ENCODE results near the gene THSD4. TPM values are rescaled to one million over a fixed set of nuclear protein-coding genes. Genes with fewer than 3 reads are reported as not detected.
"Not testable (repeated sequence)": the region's sequence is repeated elsewhere in the genome, so short reads cannot be mapped to it uniquely, and the experiment has no call there.

Gene THSD4
- total RNA-seq, 2 donors from 2014 or later: 71.2 to 150 TPM

DNA sequence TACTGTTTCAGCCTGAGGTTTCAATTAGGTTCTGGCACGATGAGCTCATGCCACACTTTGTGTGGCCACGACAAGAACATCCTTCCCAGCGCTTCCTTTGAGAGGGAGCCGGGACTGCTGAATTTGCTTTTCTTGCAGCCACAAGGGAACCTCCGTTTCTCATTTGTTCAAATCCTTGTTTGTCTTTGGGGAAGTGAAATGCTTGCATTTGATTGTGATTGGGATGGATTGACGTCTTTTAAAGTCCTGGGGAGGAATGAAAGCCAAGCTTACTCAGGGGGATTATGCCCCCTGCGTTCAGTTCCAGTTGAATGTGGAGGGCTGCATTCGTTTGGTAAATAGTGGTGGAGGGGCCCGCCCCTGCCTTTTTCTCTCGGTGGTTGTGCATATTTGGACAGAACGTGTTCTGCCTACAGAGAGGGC, 277.6 kb downstream of the THSD4 start:
- Histone ChIP-seq H3K4me1 (ENCODE audit: control insufficient read depth in 1 of 2, low read depth in 2 of 2) (peaks cover 11 to 38% of the 10 kb centered on the region in 2 donors), H3K36me3 (no peaks in the 10 kb centered on the region), H3K4me3 (no peak overlapping the region), H3K27me3 (replicated peaks; ENCODE audit: insufficient read depth) (no peaks in the 10 kb centered on the region), H3K27ac (peak overlapping the region; percentile 4 to 6), H3K9me3 (no peaks in the 10 kb centered on the region)
- ATAC-seq (ENCODE audit: insufficient number of reproducible peaks, low FRiP score, low read depth) (no peak), DNase-seq (ENCODE audit: low spot score) (no peak)
- TF ChIP-seq, protein P1, sequence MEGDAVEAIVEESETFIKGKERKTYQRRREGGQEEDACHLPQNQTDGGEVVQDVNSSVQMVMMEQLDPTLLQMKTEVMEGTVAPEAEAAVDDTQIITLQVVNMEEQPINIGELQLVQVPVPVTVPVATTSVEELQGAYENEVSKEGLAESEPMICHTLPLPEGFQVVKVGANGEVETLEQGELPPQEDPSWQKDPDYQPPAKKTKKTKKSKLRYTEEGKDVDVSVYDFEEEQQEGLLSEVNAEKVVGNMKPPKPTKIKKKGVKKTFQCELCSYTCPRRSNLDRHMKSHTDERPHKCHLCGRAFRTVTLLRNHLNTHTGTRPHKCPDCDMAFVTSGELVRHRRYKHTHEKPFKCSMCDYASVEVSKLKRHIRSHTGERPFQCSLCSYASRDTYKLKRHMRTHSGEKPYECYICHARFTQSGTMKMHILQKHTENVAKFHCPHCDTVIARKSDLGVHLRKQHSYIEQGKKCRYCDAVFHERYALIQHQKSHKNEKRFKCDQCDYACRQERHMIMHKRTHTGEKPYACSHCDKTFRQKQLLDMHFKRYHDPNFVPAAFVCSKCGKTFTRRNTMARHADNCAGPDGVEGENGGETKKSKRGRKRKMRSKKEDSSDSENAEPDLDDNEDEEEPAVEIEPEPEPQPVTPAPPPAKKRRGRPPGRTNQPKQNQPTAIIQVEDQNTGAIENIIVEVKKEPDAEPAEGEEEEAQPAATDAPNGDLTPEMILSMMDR (IDR thresholded peaks at IDR 0.05): no peak

DNA sequence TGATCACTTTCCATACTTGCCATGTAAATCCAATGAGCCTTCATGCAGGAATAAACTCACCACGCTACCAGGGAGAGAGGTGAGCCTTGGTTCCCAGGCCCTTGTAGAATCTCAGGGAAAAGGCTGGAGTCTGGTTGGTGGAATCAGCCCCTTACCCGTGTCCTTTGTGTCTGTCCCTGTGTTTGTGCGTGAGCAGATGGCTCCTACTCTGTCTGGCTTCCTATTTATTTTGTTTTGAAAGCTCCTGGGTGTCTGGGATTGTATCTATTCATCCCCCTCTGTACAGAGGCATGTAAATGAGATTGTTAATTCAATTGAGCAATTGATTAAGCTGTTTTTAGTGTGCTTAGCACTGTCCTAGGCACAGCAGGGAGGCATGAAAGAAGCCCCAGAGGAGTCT, 278.1 kb downstream of the THSD4 start:
- TF ChIP-seq, protein P1 (IDR thresholded peaks at IDR 0.05): no peak
- no peaks in the 10 kb centered on the region for H3K9me3 ChIP-seq
- H3K4me3 ChIP-seq: no peak overlapping the region
- H3K27me3 ChIP-seq (replicated peaks; ENCODE audit: insufficient read depth): no peaks in the 10 kb centered on the region
- no peaks in the 10 kb centered on the region for H3K36me3 ChIP-seq
- ATAC-seq (ENCODE audit: insufficient number of reproducible peaks, low FRiP score, low read depth) (no peak), DNase-seq (ENCODE audit: low spot score) (no peak)
- H3K4me1 ChIP-seq (ENCODE audit: control insufficient read depth in 1 of 2, low read depth in 2 of 2): peaks cover 11 to 38% of the 10 kb centered on the region in 2 donors
- H3K27ac ChIP-seq: peak overlapping the region in 1 of 2 donors; percentile 6

DNA sequence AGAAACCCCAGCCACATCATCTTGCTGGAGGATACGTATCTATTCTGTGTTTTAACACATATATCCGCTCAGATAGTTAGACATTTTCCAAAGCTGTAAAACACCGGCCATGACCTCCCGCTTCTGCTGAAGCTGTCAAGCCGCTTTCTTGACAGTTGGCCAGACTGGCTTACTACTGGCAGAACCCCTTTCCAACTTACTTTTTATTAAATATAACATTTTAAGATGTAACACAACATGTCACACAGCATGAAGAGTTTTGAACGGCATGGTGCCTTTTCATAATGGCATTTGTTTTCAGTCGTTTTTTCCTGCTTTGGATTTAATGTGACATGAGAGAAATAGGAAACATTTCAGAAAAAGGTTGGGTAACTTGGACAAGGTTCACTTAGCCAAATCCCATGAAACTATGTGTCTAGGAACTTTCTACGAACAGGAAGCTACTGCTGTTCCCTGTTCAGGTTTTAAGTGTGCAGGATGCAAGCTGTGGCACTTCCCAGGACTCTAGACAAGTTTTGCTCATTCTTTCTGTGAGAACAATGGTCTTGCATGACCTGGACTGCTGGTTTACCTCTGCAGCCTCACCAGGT, 281.4 kb downstream of the THSD4 start:
- peak overlapping the region; percentile 30 to 48 for H3K27ac ChIP-seq

DNA sequence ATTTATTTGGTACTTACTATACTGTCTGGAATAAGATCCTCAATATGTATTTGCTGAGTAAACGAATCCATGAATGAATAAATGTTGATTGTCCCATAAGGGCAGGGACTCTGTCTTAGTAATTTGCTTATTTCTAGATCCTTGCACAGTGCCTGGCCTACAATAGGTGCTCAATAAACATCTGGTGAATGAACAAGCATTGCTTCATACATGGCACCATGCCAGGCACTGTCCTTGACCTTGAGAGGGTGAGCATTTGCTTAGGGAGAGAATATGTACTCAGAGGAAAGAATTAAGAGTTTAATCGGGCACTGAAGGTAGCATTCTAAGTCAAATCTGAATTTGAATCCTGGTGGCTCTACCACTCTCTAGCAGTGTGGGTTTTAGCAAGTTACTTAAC, 282.1 kb downstream of the THSD4 start:
- Histone ChIP-seq H3K27ac (peak overlapping the region in 1 of 2 donors; percentile 30), H3K4me3 (no peak overlapping the region), H3K9me3 (no peaks in the 10 kb centered on the region), H3K27me3 (replicated peaks; ENCODE audit: insufficient read depth) (no peaks in the 10 kb centered on the region), H3K36me3 (no peaks in the 10 kb centered on the region), H3K4me1 (ENCODE audit: control insufficient read depth in 1 of 2, low read depth in 2 of 2) (peaks cover 13 to 53% of the 10 kb centered on the region in 2 donors)
- TF ChIP-seq, protein P1 (IDR thresholded peaks at IDR 0.05): no peak
- DNase-seq (ENCODE audit: low spot score) (no peak), ATAC-seq (ENCODE audit: insufficient number of reproducible peaks, low FRiP score, low read depth) (no peak)

More for the DNA sequence above, 281.4 kb downstream of the THSD4 start:
- H3K36me3 ChIP-seq: no peaks in the 10 kb centered on the region
- TF ChIP-seq, protein P1 (IDR thresholded peaks at IDR 0.05): no peak
- H3K4me3 ChIP-seq: peak overlapping the region; percentile 23
- peaks cover 14 to 59% of the 10 kb centered on the region in 2 donors for H3K4me1 ChIP-seq (ENCODE audit: control insufficient read depth in 1 of 2, low read depth in 2 of 2)
- DNase-seq (ENCODE audit: low spot score): no peak
- H3K27me3 ChIP-seq (replicated peaks; ENCODE audit: insufficient read depth): no peaks in the 10 kb centered on the region
- H3K9me3 ChIP-seq: no peaks in the 10 kb centered on the region
- no peak for ATAC-seq (ENCODE audit: insufficient number of reproducible peaks, low FRiP score, low read depth)

DNA sequence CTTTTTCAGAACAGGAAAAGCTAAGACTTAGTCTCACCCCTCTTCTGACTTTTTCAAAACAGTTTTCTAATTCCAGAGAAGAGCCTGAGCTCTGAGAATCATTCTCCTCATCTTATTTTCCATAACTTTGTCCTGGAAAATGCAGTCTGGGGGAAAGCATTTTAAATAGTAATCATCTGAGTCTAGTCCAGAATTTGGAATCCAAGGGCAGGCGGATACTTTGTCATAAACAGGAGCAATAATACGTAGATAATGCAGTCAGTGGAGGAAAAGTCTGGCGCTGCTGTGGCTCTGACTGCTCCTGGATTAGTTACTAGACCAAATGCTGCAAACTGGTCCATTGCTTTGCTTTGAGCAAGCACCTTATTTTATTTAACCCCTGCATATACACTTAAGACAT, 285.0 kb downstream of the THSD4 start:
- no peak overlapping the region for H3K4me3 ChIP-seq
- H3K4me1 ChIP-seq (ENCODE audit: control insufficient read depth in 1 of 2, low read depth in 2 of 2): peaks cover 7 to 42% of the 10 kb centered on the region in 2 donors
- H3K36me3 ChIP-seq: no peaks in the 10 kb centered on the region
- H3K27me3 ChIP-seq (replicated peaks; ENCODE audit: insufficient read depth): no peaks in the 10 kb centered on the region
- DNase-seq (ENCODE audit: low spot score): no peak
- peak overlapping the region; percentile 51 to 67 for H3K27ac ChIP-seq
- H3K9me3 ChIP-seq: no peaks in the 10 kb centered on the region
- ATAC-seq (ENCODE audit: insufficient number of reproducible peaks, low FRiP score, low read depth): no peak
- TF ChIP-seq, protein P1 (IDR thresholded peaks at IDR 0.05): no peak

DNA sequence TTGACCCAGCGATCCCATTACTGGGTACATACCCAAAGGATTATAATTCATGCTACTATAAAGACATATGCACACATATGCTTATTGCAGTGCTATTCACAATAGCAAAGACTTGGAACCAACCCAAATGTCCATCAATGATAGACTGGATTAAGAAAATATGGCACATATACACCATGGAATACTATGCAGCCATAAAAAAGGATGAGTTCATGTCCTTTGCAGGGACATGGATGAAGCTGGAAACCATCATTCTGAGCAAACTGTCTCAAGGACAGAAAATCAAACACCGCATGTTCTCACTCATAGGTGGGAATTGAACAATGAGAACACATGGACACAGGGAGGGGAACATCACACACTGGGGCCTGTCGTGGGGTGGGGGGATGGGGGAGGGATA, 286.5 kb downstream of the THSD4 start:
- H3K36me3 ChIP-seq; ATAC-seq (ENCODE audit: insufficient number of reproducible peaks, low FRiP score, low read depth); H3K27me3 ChIP-seq (replicated peaks; ENCODE audit: insufficient read depth); H3K4me3 ChIP-seq; DNase-seq (ENCODE audit: low spot score); H3K9me3 ChIP-seq; H3K27ac ChIP-seq: not testable (repeated sequence)
- peaks cover 7 to 33% of the 10 kb centered on the region in 2 donors for H3K4me1 ChIP-seq (ENCODE audit: control insufficient read depth in 1 of 2, low read depth in 2 of 2)

Measured in thoracic aorta (tissue), 2 donors.